NCI-H1092 treated with DMSO at 0.1 percent for 48 hours (cell line): ENCODE data around the gene PANK3.
"Not testable (repeated sequence)": the region's sequence is repeated elsewhere in the genome, so short reads cannot be mapped to it uniquely, and the experiment has no call there.

Experiments
- DNase-seq: peaks from one replicate; lab custom pipeline; 2025; lab: John Stamatoyannopoulos, UW

Gene PANK3

GRCh38 chr5:168592014-168592368 lies 12.8 kb upstream of the PANK3 start:
- no peak for DNase-seq

DNA sequence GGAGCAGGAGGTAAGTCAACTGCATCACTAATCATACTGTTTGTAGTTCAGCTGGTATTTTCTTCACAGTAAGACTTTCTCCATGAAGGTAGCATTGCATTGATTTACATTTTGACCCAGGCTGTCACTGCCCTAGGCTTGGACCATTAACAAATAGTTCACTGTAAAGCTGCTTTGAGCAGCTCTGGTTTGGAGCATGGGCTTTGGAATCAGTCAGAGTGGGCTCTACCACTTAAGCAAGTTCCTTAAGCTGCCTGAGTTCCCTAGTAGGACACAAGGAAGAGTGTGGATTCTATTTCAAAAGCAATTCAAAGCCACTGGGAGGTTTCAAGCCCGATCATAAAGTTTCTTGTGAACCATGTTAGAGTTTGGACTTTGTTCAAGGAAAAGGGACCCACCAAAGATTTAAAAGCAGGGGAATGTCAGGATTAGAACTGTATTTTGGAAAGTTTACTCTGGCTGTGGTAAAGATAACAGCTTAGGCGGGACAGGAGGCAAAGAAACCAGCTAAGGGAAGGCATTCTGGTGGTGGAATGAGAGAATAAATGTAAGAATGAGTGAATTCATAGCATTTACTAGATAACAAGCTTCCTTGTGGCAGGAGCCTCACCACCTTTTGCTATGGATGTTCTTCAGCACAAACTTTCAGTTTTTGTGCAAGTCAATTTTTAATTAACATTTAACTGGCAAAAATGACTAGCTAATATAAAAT lies 12.3 kb upstream of the PANK3 start:
- DNase-seq, result no peak

GRCh38 chr5:168590666-168591065 lies 11.5 kb upstream of the PANK3 start:
- no peak for DNase-seq

DNA sequence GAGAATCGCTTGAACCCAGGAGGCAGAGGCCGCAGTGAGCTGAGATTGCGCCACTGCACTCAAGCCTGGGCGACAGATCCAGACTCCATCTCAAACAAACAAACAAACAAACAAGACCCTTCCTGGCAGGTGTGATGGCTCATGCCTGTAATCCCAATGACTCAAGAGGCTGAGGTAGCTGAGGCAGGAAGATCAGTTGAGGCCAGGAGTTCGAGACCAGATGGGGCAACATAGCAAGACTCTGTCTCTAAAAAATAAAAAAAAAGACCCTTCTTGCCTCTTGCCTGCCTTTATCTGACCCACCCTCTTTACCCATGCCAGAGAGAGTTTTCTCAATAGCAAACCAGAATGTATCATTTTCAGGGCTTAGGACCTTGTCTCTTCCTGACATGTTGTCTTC lies 8.8 kb upstream of the PANK3 start:
- DNase-seq, result no peak

- peak; percentile 10 for DNase-seq
Observed at GRCh38 chr5:168585119-168585856, 6.1 kb upstream of the PANK3 start.

DNA sequence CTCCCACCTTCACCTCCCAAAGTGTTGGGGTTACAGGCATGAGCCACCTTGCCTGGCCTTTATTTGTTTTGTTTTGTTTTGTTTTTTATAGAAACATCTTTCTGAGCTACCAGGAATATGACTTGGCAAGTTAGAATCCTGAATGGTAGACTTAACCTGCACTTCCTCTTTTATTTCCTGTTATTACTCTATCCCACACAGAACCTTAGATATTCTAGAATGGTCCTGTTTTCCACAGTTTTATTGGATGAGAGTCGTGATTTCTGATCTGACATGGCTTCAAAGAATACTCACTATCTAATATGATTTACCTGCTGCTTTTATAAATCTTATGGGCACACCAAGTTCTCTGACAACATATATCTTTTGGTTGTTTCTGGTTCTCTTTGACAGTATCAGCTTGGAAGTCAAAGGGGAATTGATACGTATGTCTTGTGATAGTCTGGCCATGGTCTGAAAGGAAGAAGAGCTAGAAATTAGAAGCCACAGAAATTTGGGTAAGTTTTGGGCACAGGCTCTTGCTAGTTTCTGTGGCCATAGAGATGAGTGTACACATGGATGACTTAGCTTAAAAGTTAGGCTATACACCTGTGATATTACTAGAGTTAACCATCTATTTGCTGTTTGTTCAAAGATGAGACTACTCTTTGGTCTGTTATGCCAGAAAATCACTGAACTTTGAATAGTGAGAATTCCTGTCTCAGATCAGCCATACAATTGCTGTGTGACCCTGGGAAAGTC lies 4.7 kb upstream of the PANK3 start:
- DNase-seq, result no peak

DNA sequence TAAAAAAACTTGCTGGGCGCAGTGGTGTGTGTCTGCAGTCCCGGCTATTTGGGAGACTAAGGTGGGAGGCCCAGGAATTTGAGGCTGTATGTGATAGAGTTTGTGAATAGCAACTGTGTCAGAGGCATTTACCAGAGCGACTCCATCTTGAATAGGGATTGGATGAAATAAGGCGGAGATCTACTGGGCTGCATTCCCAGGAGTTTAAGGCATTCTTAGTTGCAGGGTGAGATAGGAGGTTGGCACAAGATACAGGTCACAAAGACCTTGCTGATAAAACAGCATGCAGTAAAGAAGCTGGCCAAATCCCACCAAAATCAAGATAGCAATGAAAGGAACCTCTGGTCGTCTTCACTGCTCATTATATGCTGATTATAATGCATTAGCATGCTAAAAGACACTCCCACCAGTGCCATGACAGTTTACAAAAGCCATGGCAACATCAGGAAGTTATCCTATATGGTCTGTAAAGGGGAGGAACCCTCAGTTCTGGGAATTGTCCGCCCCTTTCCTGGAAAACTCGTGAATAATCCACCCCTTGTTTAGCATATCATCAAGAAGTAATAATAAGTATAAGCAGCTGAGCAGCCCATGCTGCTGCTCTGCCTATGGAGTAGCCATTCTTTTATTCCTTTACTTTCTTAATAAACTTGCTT lies 1.8 kb upstream of the PANK3 start:
- not testable (repeated sequence) for DNase-seq

- peak; percentile 50 for DNase-seq
Observed at GRCh38 chr5:168580227-168580508, 1.0 kb upstream of the PANK3 start.

- DNase-seq, result peak; percentile 95
Observed at GRCh38 chr5:168579488-168580226, 489 bp upstream of the PANK3 start.

DNA sequence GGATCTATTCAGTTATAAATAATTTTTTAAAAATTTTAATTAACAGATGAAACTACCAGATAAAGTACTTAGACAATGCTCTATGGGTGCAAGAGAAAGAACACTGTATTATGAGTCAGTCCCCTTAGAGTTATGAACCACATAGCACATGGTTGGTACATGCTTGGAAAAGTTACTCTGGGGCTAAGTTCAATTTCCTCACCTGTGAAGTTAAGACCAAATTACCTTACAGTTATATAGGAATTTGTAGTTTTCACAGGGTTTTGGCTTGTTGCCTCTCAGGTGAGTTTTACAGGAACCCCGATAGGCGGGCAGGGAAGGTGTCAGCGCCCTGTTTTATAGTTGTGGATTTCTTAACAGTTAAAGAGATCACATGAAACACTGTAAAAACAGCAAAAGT lies 1.2 kb downstream of the PANK3 start:
- no peak for DNase-seq

DNA sequence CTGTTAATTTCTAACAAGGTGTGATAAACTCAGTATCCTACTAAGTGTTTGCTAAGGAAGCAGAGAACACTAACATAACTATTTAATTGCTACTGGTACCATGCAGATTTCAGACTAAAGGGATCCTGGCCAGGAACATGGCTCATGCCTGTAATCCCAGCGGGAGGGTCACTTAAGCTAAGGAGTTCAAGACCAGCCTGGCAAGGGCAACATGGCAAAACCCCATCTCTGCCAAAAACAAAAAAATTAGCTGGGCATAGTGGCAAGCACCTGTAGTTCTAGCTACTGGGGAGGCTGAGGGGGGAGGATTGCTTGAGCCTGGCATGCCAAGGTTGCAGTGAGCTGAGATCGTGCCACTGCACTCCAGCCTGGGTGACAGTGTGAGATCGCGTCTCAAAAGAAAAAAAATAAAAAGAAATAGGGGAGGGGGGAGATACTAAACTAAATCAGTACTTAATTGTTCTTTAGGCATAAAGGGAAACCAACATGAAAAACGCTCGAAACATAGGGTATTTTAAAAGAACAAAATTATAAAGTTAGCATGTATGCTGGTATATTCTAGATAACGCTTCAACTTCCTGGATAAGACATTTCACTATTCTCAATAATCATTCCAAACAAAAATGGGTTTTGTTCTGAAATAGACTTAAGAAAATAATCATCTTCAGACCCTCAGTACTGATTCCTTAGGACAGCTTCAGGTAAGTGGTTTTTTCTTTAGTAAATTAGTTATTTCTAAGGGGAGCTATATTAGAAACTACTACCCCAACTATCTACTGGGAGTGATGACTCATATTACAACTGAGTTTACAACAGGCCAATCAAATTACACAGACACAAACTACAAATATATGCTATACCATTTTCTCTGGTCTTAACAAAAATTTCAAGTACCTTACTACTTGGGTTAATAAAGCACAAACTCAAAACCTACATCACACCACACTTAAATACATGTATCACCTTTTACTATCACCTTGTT lies 3.5 kb downstream of the PANK3 start:
- DNase-seq, result no peak

GRCh38 chr5:168574156-168574555 lies 5.0 kb downstream of the PANK3 start:
- not testable (repeated sequence) for DNase-seq

DNA sequence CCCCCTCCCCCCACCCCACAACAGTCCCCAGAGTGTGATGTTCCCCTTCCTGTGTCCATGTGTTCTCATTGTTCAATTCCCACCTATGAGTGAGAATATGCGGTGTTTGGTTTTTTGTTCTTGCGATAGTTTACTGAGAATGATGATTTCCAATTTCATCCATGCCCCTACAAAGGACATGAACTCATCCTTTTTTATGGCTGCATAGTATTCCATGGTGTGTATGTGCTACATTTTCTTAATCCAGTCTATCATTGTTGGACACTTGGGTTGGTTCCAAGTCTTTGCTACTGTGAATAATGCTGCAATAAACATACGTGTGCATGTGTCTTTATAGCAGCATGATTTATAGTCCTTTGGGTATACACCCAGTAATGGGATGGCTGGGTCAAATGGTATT lies 5.5 kb downstream of the PANK3 start:
- DNase-seq, result not testable (repeated sequence)

DNA sequence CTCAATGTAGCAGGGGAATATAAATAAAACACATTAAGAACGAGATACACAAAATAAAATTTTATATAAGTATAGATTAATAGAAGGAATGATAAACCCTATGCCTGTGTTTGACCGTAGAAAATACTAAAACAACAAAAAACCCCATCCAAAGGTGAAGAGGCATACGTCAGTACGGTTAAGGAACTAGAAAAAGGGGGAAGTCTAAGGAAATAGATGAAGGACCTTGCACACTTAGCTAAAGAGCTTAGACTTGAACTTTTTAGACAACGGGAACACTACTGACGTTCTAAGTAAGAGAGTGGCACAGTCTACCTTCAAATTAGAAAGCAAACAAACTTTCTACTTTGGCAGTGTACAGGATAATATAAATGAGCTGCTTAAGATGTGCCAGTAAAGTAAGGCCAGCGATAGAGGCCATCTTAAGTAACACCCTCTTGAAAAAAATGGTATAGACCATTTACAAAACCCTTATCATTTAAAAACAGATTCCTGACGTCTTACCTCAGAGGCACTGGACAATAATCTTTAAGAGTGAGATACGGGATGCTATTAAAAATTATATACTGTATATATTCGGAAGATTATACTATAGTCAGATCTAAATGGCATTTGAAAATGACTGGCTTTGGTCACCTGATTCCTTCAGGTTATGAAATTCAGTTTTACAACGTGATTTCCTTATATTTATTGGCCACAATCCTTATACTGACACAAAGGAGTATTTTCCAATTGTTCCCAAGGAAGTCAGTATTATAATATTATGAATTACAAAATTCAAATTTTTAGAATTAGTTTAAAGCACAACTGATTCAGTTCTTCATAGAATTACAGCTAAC lies 8.5 kb downstream of the PANK3 start:
- no peak for DNase-seq

GRCh38 chr5:168568738-168569137 lies 10.4 kb downstream of the PANK3 start:
- no peak for DNase-seq

DNA sequence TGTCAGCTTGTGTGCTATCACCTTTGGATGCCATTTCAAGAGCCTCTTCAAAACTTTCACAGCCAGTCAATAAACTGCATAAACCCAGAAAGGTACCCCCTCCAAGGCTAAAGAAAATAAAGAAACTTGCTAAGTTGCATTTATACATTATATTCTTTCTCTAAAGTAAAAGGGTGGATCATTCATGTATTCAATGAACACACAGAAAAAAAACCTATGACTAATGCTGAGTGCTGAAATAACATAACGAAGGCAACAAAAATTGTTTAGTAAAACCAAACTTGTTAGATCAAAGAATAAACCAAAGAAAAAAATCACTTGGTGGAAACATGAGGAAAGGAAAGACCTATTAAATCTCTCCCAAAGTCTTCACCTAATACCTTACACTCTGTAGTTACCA lies 15.2 kb downstream of the PANK3 start:
- DNase-seq, result no peak

GRCh38 chr5:168562279-168562678 lies 16.9 kb downstream of the PANK3 start:
- no peak for DNase-seq

DNA sequence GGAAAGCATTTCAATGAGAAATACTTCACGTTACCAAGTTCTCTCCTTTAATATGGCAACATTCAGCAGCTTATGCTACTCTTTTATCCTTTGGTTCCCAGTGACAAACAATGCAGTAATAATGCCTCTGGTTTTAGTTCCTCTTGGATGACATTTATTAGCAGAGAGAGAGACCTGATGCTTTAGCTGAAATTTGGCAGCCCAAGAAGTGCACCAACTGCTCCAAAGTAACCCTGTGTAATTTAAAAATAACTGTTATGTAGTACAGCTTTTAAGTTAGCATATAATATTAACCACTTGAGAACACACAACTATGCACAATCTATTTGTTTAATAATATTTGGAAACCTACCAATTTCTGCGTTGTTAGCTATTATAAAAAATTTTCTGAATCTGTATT lies 21.8 kb downstream of the PANK3 start:
- no peak for DNase-seq

DNA sequence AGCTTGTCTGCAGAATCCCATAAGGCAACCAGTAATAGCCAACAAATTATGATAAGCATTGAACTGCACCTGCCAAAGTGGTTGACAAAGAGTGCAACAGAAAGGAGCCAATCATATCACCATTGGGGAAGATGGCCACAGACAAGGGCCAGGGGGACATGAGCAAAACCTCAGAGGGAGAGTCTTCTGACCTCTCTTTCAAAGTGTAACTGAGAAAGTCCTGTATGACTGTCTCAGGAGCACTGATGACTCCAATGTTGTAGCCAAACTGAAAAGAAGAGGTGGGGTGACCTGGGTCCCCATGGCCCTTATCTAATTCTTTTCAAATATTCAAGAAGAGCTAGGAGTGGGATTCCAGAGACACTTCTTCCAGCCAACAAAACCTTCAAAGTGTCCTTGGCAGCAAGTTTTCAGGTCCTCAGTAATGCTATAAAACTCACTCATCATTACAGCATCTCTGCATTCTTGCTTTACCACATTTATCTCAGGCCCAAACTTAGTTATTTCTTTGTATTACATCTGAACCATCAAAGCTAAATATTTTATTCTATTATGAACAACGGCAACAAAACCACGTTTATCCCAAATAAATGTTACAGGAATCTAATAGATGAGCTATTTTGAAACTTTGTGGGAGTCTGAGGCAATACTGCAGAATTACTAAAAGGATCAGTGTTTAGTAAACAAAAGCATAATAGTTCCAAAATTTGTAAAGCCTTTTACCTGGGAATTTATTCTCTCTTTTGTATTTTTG lies 25.6 kb downstream of the PANK3 start:
- no peak for DNase-seq
